ENCODE measurements around the gene HOXC6.

DNA sequence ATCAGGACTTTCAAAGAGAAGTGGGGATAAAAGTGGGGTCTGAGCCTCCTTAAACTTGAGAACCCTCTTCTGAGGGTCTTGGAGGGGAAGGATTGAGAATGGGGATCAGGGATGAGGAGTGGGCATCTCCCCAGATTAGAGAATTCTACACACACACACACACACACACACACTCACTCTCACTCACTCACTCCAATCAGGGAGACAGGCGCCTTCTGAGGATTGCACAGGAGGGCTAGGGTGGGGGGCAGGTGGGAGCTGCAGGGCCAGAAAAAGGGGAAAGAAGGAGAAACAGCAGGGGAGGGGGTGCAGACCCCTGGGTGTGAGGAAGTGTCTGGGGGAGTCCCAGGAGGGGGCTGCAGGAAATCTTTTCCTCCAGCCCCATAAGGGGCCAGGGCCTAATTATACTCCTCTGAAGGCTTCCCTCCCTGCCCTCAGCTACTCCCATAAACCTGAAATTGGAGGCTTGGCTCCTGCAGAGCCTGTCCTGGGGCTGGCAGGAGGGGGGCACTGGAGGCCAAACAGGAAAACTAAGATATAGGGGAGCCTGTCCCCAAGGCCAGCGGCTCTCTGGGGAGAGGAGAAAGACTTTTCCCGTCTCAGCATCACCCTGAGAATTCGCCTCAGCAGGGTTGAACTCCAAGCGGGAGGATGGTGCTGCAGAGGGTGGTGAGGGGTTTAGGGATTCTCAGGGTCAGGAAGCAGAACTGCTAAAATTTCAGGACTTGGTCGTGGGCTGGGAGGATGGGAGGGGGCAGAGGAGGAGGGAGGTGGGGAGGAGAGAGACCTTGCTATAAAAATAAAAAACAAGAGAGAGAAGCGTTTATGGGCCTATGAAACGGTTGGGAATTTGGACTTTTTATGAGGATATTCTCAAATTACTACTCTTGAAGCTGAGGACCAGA is 26.7 kb upstream of the HOXC6 start:
- TF ChIP-seq POLR2AphosphoS5 (IDR thresholded peaks at IDR 0.05) = no peak
- TF ChIP-seq, protein P1, sequence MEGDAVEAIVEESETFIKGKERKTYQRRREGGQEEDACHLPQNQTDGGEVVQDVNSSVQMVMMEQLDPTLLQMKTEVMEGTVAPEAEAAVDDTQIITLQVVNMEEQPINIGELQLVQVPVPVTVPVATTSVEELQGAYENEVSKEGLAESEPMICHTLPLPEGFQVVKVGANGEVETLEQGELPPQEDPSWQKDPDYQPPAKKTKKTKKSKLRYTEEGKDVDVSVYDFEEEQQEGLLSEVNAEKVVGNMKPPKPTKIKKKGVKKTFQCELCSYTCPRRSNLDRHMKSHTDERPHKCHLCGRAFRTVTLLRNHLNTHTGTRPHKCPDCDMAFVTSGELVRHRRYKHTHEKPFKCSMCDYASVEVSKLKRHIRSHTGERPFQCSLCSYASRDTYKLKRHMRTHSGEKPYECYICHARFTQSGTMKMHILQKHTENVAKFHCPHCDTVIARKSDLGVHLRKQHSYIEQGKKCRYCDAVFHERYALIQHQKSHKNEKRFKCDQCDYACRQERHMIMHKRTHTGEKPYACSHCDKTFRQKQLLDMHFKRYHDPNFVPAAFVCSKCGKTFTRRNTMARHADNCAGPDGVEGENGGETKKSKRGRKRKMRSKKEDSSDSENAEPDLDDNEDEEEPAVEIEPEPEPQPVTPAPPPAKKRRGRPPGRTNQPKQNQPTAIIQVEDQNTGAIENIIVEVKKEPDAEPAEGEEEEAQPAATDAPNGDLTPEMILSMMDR (IDR thresholded peaks at IDR 0.05) = no peak
